Hematopoietic multipotent progenitor cell treated with erythropoietin and hydrocortisone succinate and interleukin-3 and kit ligand, for 15 days (in vitro differentiated cells): ENCODE measurements around the gene PRKCI.
A peak's percentile ranks its signal among the peaks of the same experiment; 100 is the strongest.
"Not testable (repeated sequence)": the region's sequence is repeated elsewhere in the genome, so short reads cannot be mapped to it uniquely, and the experiment has no call there.

Experiments used
- DNase-seq: peaks from one replicate; pipeline ENCODE4 v3.0.0-alpha.2; 2015; ENCODE audit warnings: low spot score

PRKCI gene

DNA sequence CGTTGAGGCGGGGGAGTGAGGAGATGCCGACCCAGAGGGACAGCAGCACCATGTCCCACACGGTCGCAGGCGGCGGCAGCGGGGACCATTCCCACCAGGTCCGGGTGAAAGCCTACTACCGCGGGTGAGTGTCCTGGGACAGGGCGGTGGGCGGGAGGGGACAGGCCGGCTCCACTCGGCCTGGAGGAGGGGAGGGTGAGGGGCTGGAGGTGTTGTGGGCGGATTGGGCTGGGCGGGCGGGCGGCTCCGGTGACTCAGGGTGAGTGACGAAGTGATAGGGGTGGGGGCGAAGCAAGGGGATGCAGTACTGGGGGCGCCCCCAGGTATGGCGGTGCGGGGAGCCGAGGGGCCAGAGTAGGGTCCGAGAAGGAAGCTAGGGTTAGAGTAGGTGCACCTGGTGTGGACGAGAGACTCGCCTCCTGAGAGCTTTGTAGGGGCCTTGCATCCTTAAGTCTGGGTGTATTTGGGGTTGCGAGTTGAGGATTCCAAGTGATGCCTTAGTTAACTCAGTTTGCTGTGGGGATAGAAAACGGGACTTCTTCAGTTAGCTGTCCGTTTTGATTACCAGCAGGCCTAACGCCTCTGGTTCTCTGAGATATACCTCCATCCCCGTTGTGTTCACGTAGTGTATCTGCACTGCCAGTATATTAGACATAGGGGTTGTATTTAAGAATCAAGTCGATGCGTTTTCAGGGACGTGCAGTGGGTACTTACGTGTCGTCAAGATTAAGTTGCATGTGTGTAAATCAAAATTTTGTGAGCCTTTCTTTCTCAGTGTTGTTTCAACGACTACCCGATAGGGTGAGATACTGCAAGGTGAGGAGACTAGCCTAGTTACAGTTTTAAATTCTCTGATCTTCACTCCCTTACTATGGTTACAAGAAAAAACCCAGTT is 670 bp downstream of the PRKCI start:
- DNase-seq, result peak; percentile 19

DNA sequence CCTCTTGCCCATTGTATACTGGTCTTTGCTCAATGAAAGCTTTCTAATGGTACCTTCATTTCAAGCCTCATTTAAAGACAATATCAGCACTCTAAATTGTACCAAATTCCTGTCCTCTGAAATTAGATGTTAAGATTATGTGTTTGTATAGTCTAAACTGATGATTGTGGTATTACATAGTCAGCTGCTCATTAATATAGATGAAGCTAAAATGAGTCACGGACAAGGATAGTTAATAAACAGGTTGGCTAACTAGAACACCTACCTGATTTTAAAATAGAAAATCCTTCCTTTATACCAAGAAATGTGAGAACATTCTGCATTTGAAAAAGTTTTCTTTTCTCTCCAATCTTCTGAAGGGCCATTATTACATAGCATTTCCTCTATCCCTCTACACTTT is 2.9 kb downstream of the PRKCI start:
- no peak for DNase-seq

DNA sequence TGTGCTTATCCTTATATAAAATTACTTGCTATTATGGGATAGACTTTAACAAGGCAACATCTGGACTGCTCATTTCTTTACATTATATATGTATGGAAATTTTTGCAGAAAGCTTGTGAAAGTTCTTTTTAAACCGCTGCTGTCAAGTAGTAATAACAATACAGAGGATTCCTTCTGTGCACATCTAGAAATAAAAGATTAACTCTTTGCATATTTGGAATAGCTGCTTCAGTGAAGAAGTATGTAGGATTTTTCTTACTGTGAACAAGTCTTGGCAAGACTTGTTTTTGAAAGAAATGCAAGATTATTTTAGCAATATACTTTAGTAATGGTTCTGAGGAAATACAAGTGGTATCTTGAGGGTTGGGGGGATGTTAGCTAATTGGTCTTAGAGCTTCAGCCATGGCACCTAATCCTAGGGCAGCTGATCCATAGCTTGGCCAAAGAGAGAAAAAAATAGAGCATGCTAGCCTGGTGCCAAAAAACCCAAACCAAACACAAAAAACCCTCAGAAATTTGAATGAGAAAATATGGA is 4.3 kb downstream of the PRKCI start:
- DNase-seq, result no peak

DNA sequence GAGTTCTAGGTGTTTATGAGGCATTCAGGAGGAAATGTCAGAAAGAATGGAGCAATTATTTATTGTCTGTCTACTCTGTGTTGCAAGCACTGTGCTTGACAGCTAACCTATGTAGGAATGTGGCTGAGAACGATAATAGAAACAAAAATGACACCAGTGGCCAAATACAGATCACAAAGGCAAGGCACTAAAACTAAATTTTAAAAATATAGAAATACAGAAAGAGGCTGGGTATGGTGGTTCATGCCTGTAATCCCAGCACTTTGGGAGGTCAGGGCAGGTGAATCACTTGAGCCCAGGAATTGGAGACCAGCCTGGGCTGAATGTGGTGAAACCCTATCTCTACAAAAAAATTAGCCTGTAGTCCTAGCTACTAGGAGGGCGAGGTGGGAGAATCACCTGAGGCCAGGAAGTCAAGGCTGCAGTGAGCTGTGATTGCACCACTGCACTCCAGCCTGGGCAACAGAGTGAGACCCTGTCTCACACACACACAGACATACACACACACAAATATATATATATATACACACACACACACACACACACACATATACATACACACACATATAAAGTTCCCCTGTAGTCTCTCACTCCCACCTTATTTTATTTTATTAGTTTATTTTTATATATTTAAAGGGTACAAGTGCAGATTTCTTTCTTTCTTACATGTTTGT is 6.0 kb downstream of the PRKCI start:
- no peak for DNase-seq

DNA sequence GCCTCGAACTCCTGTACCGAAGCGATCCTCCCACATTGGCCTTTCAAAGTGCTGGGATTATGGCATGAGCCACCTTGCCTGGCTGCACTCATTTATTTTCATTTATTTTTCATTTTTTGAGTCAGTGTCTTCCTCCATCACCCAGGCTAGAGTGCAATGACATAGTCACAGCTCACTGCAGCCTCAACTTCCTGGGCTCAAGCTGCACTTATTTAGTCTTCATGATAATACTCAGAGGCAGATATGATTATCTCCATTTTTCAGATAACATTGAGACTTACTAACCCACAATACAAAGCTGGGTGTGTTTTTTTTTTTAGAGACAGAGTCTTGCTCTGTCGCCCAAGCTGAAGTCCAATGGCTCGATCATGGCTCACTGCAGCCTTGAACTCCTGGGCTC is 10.0 kb downstream of the PRKCI start:
- DNase-seq, result no peak

DNA sequence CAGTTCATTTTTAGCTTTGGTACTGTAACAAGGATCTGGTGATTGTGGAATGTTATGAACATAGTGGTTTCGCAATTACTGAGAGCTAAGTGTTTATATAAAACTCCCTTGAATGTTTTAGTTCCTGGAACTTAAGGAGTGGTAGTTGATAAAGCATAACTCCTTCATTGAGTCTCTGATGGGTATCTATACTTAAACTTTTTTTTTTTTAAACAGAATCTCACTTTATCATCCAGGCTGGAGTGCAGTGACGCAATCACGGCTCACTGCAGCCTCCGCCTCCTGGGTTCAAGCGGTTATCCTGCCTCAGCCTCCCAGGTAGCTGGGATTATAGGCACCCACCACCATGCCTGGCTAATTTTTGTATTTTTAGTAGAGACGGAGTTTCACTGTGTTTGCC is 11.3 kb downstream of the PRKCI start:
- no peak for DNase-seq

DNA sequence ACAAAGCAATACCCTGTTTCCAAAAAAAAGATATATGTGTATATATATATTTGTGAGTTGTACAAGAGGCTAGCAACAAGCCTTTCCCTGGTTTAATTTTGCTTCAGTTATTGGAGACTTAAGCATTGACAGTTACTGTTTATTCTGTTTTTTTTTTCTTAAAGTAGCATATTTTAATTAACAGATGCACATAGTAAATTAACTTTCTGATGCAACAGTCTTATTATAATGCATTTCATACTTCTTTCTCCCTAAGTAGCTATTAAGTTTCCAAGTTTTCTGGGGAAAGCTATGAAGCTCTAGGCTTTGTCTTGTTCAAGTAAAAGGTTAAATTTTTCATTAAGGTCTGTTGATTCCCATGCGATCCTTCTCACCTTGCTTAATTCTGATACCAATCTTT is 17.9 kb downstream of the PRKCI start:
- DNase-seq, result no peak

DNA sequence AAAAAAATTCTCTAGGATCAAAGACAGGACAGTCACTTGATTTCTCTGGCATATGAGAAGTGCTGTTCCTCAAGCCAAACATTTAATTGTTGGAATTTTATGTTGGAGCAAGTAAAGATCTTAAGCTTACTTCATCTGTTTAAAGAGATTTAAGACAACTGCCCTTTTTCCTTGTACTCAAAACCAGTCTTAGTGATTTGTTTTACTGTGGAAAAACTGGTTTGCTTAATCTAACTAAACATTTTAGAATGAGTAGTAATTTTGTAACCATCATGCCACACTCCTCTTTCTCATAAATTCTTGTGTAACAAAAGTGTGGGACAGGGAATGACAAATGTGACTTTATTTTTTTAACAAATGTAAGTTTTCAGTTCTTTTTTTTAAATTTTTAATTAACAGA is 18.4 kb downstream of the PRKCI start:
- no peak for DNase-seq

DNA sequence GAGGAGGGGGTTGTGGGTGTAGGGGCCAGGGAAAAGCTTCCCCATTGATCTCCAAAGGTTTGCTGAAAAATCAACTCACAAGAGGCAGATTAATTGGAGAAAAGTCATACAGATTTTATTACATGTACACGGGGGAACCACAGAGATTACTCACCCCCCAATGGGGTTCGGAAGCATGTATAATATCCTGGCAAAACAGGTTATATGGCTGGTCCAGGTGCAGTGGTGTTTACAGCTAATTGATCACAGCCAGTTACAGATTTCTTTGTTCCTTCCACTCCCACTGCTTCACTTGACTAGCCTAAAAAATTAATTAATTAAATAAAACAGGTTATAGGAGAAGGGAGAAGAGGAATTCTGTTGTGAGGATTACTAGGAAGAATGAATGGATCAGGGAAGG is 22.4 kb downstream of the PRKCI start:
- no peak for DNase-seq

DNA sequence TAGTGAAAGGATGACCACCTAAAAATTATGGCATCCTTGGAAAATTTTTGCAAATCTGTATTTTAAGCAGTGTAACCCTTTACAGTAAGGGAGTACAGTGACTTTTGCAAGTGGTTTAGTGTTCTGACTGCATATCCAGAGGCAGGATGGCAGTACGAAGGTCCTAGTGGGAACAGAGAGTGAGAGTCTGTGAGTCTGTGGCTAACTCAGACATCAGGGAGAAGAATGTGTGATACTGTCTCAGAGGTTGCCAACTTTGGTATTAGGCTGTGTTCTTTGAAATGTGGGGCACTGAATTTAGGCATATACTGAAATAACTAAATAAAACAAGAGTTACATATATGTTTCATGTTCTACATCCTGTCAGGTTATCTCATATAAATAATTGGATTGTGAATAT is 25.7 kb downstream of the PRKCI start:
- DNase-seq, result no peak

DNA sequence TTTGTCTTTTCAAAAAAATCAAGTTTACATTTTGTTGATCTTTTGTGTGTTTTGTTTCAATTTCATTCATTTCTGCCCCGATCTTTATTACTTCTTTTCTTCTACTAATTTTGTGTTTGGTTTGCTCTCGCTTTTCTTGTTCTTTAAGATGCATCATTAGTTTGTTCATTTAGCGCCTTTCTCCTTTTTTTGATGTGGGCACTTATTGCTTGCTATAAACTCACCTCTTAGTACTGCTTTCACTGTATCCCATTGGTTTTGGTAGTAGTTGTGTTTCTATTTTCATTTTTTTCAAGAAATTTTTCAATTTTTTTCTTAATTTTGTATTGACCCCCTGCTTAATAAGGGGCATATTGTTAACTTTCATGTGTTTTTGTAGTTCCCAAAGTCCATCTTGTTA is 34.4 kb downstream of the PRKCI start:
- no peak for DNase-seq

DNA sequence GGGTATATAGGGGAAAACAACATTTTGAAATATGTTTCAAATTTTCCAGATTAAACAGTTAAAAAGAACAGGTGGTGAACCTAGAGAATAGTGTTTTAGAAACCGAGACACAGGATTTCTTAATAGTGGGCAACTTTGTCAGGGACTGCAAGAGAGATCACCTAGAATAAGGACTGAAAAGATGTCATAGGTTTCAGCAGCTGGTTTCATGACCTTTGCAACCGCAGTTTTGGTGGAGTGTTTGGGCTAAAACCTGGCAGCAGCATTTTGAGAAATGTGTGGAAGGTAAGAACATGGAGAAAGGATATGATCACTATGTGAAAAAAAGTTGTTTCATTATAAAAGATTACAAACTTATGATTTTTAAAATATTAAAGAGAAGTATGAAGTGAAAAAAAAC is 34.9 kb downstream of the PRKCI start:
- no peak for DNase-seq

DNA sequence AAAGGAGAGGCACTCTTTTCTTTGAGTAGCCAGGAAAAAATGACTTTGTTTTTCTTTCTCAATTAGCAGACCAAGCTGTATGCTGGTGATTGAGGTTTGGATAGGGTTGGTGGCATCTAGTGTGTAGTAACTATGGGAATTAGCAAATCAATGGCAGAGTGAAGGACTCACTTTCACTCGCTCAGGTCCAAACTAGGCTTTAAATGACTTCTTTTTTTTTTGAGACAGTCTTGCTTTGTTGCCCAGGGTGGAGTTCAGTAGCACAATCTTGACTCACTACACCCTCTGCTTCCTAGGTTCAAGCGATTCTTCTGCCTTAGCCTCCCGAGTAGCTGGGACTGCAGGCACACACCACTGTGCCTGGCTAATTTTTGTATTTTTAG is 35.9 kb downstream of the PRKCI start:
- DNase-seq, result no peak

DNA sequence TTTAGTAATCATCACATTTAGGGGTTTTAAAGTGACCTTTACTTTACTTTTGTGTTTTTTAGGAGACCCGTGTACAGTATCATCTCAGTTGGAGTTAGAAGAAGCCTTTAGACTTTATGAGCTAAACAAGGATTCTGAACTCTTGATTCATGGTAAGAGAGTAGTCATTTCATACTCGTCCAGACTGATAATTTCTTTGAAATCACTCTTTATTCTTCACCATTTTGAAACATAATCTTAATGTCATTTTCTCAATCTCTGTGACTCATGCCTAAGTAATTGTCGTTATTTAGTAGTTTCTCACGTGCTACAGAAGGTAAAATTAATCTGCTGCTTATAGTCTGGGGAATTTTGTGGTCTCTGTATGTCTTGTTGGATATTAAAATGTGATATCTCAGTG is 37.7 kb downstream of the PRKCI start:
- no peak for DNase-seq

DNA sequence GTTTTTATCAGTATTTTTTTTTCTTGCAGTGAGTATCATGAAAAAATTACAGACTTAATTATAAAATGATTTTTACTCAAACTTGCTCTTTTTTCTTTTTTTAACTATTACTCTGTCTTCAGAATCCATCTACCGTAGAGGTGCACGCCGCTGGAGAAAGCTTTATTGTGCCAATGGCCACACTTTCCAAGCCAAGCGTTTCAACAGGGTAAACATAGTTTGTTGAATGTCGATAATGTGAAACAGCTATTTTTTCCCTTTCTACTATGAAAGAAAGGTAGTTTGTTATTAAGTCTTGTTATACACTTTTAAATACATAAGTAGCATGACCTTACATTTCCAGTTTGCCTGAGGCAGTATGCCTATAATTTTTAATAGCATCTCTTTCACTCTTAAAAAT is 45.6 kb downstream of the PRKCI start:
- no peak for DNase-seq

DNA sequence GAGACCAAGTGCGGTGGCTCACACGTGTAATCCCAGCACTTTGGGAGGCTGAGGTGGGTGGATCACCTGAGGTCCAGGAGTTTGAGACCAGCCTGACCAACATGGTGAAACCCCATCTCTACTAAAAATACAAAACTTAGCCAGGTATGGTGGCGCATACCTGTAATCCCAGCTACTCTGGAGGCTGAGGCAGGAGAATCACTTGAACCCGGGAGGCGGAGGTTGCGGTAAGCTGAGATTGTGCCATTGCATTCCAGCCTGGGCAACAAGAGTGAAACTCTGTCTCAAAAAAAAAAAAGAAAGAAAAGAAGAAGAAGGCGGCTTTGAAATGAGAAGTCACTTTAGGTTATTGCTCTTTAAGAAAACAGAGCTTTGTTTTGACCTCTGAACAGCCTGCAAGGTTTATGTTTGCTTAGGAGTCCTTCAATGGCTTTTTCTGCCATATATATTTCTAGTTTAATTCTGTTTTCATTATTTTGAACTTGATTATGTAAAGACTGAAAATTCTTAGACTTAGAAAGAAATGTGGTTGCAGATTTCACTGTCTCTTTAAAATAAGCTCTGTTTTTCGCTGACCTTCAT is 47.5 kb downstream of the PRKCI start:
- not testable (repeated sequence) for DNase-seq

DNA sequence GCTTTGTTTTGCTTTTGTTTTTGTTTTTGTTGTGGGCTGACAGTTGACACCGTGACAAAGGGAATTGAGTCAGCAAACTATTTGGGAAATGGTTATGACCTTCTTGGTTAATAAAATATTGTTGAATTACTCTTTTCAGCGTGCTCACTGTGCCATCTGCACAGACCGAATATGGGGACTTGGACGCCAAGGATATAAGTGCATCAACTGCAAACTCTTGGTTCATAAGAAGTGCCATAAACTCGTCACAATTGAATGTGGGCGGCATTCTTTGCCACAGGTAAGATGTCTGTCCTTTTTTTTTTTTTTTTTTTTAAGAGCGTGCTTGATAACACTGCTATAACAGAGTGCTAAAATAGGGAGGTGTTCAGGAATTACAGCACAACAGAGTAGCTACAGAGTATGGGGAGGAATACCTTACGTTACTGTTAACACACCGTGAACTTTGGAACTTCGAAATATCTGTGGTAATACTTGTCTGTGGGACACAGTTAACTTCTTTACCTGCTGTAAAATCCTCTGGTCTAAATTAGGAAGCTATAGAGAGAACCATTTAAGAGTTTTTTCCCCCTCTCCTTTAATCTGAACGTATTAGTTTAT is 48.2 kb downstream of the PRKCI start:
- no peak for DNase-seq

DNA sequence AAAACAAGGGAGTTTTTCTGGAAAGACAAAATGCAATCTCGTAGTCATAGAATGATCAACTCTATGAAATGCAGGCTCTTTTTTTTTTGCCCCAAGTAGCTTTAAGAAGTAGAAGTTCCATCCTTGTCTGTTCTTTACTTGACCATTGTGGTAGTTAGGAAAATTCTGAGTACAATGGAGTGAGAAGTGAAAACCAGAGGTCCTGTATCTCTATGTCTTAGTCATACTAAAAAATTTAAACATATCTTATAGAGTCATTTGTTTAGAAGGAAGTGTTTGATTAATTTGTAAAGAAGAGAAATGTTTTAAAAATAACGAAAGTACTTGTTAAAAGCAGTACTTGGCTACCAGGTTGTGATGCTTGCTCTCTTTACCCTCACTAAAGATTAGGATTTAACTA is 52.4 kb downstream of the PRKCI start:
- DNase-seq, result no peak

DNA sequence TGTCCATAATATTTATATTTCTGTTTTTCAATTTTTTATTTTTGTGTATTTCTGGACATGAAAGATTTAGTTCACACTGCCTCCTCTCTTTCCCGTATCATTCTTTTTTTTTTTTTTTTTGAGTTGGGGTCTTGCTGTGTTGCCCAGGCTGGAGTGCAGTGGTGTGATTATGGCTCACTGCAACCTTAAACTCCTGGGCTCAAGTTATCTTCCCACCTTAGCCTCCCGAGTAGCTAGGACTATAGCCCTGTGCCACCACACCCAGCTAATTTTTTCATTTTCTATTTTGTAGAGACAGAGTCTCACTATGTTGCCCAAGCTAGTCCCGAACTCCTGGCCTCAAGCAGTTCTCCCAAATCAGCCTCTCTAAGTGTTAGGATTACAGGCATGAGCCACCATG is 53.6 kb downstream of the PRKCI start:
- DNase-seq, result no peak

DNA sequence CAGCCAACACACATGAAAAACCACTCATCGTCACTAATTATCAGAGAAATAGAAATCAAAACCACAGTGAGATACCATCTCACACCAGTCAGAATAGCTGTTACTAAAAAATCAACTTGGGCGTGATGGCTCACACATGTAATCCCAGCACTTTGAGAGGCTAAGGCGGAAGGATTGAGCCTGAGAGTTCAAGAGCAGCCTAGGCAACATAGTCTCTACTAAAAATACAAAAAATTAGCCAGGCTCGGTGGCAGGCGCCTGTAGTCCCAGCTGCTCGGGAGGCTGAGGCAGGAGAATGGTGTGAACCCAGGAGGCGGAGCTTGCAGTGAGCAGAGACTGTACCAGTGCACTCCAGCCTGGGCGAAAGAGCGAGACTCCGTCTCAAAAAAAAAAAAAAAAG is 55.1 kb downstream of the PRKCI start:
- DNase-seq, result not testable (repeated sequence)

DNA sequence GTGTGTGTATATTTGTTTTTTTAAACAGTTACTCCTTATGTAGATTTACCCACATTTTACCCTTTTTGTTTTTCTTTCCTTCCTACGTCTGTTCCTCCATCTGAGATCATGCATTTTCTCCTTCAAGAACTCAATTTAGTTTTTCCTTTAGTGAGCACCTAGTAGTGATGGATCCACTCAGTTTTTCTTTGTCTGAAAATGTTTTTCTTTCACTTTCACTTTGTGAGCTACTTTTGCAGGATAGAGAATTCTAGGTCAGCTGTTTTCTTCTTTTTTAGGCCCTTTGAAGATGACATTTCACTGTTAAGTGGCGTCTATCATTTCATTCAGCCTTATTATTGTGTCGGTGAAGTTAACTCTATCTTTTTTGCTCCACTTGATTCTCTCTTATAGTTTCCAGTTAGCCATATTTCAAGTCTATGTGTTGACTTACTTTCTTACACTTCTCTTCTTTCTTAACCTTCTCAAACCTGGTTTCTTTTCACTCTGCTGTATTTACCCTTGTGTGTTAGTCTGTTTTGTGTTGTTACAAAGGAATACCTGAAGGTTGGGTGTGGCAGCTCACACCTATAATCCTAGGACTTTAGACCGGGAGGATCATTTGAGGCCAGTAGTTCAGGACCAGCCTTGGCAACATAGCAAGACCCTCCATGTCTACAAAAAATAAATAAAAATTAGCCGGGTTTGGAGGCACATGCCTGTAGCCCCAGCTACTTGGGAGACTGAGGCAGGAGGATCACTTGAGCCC is 55.8 kb downstream of the PRKCI start:
- DNase-seq, result peak; percentile 28

DNA sequence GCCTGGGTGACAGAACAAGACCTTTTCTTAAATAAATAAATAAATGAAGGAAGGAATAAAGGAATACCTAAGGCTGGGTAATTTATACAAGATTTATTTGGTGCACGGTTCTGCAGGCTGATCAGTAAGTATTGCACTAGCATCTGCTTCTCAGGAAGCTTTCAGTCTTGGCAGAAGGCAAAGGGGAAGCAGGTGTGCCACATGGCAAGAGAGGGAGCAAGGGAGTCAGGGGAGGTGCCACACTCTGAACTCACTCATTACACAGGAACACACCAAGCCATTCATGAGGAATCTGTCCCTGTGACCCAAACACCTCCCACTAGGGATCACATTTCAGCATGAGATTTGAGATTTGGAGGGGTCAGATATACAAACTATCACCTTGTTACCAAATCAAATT is 56.4 kb downstream of the PRKCI start:
- no peak for DNase-seq
